NCI-H2081 treated with DMSO at 0.1 percent for 48 hours (cell line): ENCODE measurements around the gene RBBP4.

ENCODE experiments used
- DNase-seq: peaks from one replicate; lab custom pipeline; 2025; lab: John Stamatoyannopoulos, UW

RBBP4 gene

GRCh38 chr1:32719681-32720275 lies 68.8 kb downstream of the RBBP4 start:
- DNase-seq = no peak

DNA sequence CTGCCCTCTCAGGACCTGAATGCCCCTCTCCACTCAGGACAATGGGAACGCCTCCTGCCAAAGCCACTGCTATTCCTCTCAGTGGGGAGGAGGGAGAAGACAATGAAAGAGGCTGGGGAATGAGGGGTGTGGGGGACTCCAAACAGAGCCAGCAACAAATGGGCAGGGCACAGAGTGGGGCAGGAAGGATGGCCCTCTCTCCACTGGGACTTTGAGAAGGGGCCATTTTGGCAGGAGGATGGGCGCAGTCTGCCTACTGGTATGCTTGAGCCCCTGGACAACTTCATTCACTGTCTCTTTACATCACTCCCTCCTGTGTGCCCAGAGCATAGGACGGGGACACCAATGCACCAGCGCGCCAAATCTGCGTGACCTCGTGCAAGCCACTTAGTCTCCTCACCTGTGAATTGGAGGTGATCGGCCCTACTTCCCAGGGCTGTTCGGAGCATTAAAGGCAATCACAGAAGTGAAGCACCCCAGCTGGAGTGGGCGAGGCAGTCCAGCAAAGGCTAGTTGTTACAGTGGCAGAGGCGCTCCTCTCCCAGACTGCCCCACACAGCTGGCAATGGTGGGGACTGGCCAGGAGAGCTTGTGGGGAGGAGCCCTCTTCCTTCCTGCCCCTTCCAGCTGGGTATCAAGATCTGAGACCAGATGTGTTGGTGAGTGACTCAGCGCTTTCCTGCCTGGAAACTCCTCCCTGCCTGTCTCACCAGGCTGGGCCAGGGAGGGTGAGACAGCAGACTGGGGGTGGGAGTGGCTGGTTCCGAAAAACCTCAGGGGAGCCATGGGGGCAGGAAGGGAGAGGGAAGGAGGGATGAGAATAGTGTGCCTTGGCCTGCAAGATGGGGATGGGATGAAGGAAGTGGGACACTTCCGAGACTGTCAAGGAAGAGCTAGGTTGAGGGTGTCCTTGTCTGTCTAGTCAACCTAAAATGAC lies 73.9 kb downstream of the RBBP4 start:
- no peak for DNase-seq

- DNase-seq = no peak
Measured at GRCh38 chr1:32725615-32725982, 74.6 kb downstream of the RBBP4 start.

- no peak for DNase-seq
Measured at GRCh38 chr1:32727876-32728275, 76.9 kb downstream of the RBBP4 start.

DNA sequence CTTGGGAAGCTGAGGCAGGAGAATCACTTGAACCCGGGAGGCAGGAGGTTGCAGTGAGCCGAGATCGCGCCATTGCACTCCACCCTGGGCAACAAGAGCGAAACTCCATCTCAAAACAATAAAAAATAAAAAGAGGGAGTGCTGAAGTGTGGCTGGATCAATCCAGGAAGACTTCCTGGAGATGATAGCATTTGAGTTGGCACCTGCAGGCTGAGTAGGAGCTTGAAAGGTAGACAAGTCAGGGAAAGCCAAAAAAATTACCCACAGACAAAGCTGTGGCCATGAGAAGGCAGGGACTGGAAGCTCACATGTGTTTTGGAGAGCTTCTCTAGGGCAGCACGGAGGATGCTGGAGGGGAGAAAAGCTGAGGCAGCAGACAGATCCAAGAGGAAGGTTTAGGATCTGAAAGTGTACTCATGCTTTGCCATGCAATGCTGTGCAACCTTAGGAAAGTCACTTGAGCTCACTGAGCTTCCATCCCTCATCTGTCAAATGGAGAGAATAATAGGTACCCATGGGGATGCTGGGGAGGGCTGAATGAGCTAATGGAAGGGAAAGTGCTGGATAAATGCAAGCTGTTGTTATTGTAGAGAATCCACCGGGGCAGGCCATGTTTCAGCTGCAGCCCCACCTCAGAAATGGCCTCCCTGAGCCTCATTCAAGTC lies 77.5 kb downstream of the RBBP4 start:
- DNase-seq = no peak

GRCh38 chr1:32729254-32730046 lies 78.4 kb downstream of the RBBP4 start:
- no peak for DNase-seq

DNA sequence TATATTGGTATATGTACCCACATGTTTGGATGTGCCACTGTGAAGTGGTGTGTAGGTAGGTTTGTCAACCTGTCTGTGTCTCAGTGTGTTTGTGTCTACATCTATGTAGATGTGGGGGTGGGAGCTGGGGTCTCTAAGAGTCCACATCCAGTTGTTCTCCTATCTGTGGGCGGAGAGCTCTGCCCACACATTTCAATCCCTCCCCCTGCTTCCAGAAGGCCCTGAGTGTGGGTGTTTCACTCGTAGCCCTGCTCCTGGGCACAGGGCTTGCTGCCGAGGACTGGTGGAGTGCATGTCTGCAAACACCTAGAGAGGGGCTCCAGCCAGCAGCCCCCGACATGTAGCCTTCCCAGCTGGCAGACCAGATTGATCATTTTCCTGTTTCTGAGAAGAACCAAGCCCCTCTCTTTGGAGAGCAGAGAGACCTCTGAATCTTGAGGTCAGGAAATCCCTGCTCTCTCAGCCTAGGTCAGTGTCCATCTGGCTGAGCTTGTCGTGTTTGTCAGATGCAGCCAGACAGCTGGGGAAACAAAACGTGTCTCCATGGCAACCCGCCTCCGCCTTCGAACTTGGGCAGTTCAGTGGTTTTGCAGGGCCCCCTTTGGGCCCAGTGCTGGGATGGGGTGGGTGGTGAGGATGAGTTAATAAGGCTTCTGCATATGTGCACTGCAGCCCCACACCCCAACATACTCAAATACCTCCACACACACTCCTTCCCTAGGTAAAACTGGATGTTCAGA lies 82.7 kb downstream of the RBBP4 start:
- DNase-seq = no peak
